Stimulated activated CD8-positive, alpha-beta memory T cell treated with anti-CD3 and anti-CD28 coated beads, Interleukin-7, amount 100 ng/mL, for 48 hours (primary cell): ENCODE measurements around the gene GSDMA.
A peak's percentile ranks its signal among the peaks of the same experiment; 100 is the strongest.

Source experiments
- DNase-seq, 2 donors: peaks; one replicate each; pipeline ENCODE4 v3.0.0-alpha.2; 2020; ENCODE audit warnings: low read depth in 1 of 2; ENCODE audit errors: extremely low read depth in 1 of 2

The GSDMA gene, protein sequence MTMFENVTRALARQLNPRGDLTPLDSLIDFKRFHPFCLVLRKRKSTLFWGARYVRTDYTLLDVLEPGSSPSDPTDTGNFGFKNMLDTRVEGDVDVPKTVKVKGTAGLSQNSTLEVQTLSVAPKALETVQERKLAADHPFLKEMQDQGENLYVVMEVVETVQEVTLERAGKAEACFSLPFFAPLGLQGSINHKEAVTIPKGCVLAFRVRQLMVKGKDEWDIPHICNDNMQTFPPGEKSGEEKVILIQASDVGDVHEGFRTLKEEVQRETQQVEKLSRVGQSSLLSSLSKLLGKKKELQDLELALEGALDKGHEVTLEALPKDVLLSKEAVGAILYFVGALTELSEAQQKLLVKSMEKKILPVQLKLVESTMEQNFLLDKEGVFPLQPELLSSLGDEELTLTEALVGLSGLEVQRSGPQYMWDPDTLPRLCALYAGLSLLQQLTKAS

DNA sequence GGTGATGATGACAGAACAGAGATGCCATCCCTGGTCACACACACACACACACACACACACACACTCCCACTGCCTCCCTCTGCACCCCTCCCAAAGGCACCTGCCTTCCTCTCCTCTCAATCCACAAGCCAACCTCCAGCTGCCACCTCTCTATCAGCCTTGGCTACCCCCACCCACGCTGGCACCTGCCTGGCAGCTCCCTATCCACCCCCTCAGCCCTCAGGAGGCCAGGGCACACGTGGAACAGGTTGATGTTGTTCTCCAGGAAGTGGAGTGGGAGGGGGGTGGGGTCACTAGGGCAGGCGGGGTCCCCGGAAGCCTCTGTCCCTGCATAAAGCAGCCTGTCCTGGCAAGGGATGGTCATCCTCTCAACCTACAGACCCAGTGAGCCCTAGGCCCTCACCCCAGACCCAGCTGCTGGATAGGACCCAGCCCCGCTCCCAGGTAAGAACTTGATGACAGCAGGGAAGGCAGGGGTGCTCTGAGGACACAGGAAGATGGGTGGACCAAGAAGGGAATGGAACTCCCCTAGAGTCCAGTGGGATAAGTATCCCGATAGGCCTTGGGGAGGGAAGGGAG, at the start of gene GSDMA:
TSS of gene GSDMA (plus strand) at position 363 of the 579 bp plus-strand sequence. CDS start 2,684 bp downstream, outside the sequence.
- DNase-seq: no peak

DNA sequence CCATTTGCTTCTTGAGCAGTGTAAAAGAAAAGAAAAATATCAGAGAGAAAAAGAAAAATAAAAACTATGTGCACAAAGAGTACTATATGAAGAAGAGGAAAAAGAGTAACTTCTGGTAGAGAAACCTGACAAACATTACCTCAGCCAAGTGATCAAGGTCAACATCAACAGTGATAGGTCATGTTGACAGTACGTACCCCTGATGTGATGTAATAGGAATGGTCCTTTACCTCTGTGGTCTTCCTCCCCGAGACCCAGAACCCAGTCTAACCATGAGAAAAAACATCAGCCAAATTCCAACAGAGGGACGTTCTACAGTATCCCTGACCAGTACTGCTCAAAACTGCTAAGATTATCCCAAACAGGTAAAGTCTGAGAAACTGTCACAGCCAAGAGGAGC, 48.8 kb upstream of the GSDMA start:
- DNase-seq: no peak

DNA sequence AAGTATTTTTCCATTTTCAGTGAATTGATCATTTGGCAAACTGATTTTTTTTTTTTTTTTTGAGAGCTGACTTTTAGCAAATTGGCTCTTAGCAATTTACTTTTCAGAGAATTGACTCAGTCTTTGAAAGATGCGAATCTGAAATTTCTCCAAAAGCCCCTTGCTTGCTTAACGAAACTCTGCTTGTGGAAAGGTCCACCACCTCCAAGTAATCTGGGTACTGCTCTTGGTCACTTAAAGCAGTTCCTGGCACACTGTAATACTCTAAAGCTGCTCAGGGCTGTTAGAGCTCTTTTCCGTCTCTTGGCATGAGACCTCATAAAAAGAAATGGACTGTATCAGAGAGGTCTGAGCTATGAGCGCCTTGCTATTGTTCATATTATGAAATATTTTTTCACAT, 47.2 kb upstream of the GSDMA start:
- no peak for DNase-seq

- DNase-seq: no peak
Measured at GRCh38 chr17:39916918-39917317, 45.9 kb upstream of the GSDMA start.

GRCh38 chr17:39919087-39919683, 43.6 kb upstream of the GSDMA start:
- no peak for DNase-seq

- DNase-seq: peak; percentile 56 to 57
Measured at GRCh38 chr17:39920218-39921210, 42.3 kb upstream of the GSDMA start.

DNA sequence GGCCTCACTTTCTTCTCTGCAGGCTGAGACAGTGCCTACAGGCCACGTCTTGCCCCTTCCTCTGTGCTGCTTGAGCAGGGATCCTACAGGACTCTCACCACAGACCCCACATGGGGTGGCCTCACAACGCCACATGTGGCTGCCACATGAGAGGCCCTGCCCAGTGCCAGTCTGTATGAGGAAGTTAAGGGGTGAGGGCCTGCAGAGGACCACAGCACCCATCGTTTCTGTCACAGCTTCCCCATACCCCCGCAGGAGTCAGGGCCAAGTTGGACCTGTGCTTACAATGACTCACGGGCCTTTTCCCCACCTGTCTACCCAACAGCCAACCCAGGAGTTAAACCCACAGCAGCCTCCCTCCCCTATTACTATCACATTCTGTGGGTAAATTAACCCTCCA, 41.5 kb upstream of the GSDMA start:
- DNase-seq: no peak

DNA sequence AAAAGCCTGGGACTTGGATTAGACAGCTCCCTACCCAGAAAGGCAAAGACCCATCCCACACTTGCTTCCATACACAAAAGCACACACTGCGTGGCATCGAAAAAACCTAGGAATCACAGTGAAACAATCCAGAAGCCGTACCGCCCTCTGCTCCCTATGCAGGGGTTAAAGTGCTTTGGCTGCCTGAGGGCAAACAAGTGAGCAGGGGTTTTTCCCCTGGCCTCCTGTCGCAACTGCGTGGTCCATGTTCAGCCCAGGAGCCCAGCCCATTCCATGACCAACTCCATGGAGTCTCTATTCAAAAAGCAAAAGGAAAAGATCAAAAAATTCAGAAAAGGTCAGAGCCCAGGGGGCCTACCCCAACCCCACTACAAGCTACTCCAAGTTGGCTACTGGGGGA, 40.8 kb upstream of the GSDMA start:
- DNase-seq: no peak

DNA sequence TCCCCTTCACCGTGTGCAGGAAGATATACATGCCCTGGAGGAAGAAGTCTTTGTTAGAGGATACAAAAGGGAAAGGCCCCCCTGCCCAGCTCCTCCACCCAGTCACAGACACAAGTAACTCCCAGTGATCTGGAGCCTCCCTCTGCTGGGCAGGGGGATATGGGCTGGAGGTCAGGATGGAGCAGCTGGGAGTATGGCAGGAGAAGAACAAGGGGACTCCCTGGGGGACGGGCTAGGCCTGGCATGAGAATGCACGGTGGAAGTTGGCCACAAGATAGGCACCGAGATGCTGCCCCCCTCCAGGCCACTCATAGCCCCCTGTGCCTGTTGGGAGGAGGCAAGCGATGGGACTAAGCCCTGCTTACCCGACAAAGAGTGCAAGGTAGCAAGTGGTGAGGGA, 39.6 kb upstream of the GSDMA start:
- no peak for DNase-seq

DNA sequence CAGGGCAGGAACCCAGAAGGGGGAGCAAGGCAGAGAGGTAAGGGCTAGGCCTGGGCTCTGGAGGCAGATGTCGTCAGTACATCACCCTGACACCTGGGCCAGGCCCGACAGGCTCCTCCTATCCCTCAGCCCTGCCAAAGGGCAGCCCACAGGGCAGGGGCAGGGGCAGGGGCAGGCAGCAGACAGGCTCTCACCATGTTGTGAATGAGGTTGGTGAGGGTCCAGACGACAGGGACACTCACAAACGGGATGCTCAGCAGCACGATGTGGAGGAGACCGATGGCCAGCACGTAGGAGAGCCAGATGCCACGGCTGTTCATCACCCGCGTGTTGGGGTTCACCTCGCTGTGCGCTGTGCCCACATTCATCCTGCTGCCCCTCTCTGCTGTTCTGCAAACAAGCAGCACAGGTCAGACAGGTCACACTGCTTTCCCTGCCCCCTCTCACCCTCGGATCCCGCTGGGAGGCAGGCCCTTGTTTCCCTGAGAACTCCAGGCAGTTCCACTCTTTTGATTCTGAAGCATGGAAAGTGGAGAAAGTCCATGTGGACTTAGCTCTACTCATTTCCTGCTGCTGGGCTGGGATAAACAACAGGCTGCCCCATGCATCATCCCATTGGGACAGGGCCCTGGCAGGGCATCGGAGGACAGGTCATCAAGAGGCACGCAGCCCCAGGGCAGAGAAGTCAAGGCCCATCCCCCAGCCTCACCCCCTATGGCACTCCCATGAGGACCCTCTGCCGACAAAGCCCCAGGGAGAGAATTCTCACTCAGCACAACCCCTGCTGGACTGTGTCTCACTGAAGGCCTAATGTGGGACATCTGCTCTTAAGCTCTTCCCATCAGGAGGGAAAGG, 38.7 kb upstream of the GSDMA start:
- DNase-seq: no peak

- no peak for DNase-seq
Measured at GRCh38 chr17:39924691-39925055, 38.1 kb upstream of the GSDMA start.

- DNase-seq: no peak
Measured at GRCh38 chr17:39925282-39926134, 37.3 kb upstream of the GSDMA start.

DNA sequence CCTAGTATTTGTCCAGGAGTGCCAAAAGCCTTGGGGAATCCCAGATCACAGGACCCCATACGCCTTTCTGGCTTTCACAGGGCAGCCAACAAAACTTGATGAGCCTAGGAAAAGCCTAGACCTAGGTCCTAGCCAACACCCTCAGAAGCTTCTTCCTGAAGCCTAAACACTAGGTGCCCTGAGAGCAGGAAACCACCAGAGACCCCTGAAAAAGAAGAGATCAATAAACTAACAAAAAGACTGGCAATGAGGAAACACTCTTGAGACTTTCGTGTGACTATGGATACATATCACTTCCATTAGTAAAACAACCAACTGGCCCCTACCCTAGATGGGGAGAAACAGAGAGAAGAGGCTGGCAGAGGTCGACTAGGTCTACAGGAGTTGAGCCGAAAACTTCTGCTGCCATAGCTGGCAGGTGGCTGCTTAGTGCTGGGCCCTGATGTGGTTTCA, 36.6 kb upstream of the GSDMA start:
- DNase-seq: no peak

DNA sequence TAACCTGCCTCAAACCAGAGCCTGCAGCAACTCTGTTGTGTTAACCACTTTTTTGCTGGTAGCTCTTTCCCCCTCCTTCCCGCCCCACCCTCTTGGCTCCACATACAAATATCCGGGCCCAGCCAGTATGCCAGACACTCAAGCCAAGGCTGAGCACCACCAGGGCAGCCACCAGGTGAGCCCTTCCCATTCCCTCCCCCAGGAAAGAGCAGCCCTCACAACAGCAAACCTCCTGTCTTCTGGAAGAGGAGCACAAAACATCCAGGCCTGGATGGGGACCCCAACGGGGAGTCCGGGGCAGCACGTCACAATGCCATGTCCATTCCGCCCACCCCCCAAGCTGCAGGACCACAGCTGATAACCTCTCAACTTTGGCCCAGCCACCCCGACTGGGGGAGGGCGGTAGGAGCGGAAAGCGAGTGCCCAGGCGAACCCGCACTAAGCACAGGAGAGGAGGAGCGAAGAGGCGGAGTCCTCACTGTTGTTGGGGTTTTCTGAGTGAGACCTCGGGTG, 36.2 kb upstream of the GSDMA start:
- DNase-seq: peak; percentile 27 to 47

DNA sequence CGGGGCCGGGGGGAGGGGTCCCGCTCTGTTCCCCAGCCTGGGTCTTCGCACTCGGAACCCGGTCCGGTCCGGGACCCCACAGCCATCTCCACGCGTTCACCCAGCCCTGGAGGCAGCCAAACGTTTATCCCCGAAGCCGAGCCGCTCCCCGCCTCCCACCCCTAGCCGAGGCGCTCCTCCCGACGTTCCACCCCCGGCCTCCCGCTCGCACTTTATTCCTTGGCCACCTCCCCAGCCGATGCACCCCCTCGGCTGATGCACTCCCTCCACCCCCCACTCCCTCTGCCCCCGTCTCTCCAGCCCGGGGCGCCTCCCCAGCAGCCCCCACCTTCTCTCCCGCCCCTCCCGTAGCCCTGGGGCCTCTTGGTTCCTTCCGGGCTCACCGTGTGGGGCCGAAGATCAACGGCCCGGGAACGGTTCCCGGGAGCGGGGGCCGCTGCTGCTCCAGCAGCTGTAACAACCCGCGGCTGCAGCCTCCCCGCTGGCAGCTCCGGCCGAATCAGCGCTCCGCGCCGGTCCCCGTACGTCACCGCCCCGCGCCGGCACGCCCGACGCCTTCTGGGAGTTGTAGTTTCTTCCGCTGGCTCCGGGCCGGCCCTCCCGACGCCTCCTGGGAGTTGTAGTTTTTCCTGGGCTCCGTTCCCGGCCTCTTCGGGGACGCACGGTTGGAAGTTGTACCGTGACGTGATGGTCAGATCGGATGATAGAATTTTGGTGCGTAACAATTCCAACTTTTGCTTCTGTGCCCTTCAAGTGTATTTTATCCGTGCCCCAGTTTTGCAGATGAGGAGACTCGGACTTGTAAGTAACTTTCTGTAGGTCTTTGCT, 35.5 kb upstream of the GSDMA start, which contains the start of the genes LRRC3C and ORMDL3:
TSS of gene LRRC3C (plus strand) at position 632 of the 828 bp plus-strand sequence. CDS start 13,792 bp downstream, outside the sequence.
TSS of gene ORMDL3 (minus strand) at position 501 of the 828 bp plus-strand sequence. CDS start 3,398 bp downstream, outside the sequence.
- peak; percentile 84 to 88 for DNase-seq

- DNase-seq: no peak
Measured at GRCh38 chr17:39927929-39928857, 34.6 kb upstream of the GSDMA start.
